GM19025 (cell line): ENCODE data around the gene PRODH2.

ENCODE experiments used
- ATAC-seq: cut with Tn5 transposase; IDR thresholded peaks from one replicate; pipeline ENCODE4 v1.9.1; 2021; ENCODE audit warnings: mild to moderate bottlenecking, low read depth, moderate library complexity; ENCODE audit not compliant: unreplicated experiment

PRODH2 gene

GRCh38 chr19:35812220-35813042 is at the start of gene PRODH2:
Gene PRODH2, minus strand, starts transcription at chr19:35812845. Its CDS starts 40 bp downstream, at chr19:35812805.
- no peak for ATAC-seq

- ATAC-seq: no peak
Measured at GRCh38 chr19:35861640-35862160, 49.1 kb upstream of the PRODH2 start.

- no peak for ATAC-seq
Measured at GRCh38 chr19:35860818-35861639, 48.4 kb upstream of the PRODH2 start.

GRCh38 chr19:35860436-35860817 is 47.8 kb upstream of the PRODH2 start:
- no peak for ATAC-seq

- no peak for ATAC-seq
Measured at GRCh38 chr19:35859414-35859813, 46.8 kb upstream of the PRODH2 start.

GRCh38 chr19:35858311-35858710 is 45.7 kb upstream of the PRODH2 start:
- ATAC-seq: no peak

GRCh38 chr19:35856546-35857149 is 44.0 kb upstream of the PRODH2 start, which contains the start of gene KIRREL2:
Gene KIRREL2, plus strand, starts transcription at chr19:35856911. Its CDS starts 209 bp downstream, at chr19:35857120.
- no peak for ATAC-seq

GRCh38 chr19:35853038-35853756 is 40.6 kb upstream of the PRODH2 start:
- no peak for ATAC-seq

- ATAC-seq: no peak
Measured at GRCh38 chr19:35852029-35852780, 39.6 kb upstream of the PRODH2 start, which contains the start of gene NPHS1. Gene NPHS1, minus strand, starts transcription at chr19:35852504. Its CDS starts 667 bp downstream, at chr19:35851837.

GRCh38 chr19:35851213-35852028 is 38.8 kb upstream of the PRODH2 start:
- no peak for ATAC-seq

GRCh38 chr19:35848919-35849505 is 36.4 kb upstream of the PRODH2 start:
- no peak for ATAC-seq

- ATAC-seq: no peak
Measured at GRCh38 chr19:35848486-35848885, 35.8 kb upstream of the PRODH2 start.

- ATAC-seq: no peak
Measured at GRCh38 chr19:35847911-35848310, 35.3 kb upstream of the PRODH2 start.

- no peak for ATAC-seq
Measured at GRCh38 chr19:35846038-35846668, 33.5 kb upstream of the PRODH2 start.

- ATAC-seq: no peak
Measured at GRCh38 chr19:35845215-35846037, 32.8 kb upstream of the PRODH2 start.

GRCh38 chr19:35844482-35845214 is 32.0 kb upstream of the PRODH2 start:
- no peak for ATAC-seq
